K562 (cell line): ENCODE measurements around the gene USHBP1.

ENCODE experiments used
- CTCF ChIP-seq, 3 experiments: IDR thresholded peaks in 2 of 3; conservative IDR thresholded peaks in 1 of 3; 2 replicates each; pipeline ENCODE4 v1.5.1; 2011 to 2012; ENCODE audit warnings: low read length in 3 of 3, mild to moderate bottlenecking in 3 of 3, control low read depth in 2 of 3, improper control_type of control experiment in 1 of 3, inconsistent platforms in 1 of 3, low read depth in 1 of 3, mixed read lengths in 1 of 3, moderate library complexity in 1 of 3; ENCODE audit not compliant: insufficient read depth in 2 of 3
- ETV6 ChIP-seq, 3 experiments: fragments of 150-350 bp in 1 of 3; sonication (generic) in 1 of 3; formaldehyde crosslinking in 1 of 3; IDR thresholded peaks; 2 replicates each; pipeline versions ENCODE4 v1.6.1 to v1.8.0; 2014 to 2022; ENCODE audit warnings: borderline replicate concordance in 2 of 3, low read depth in 2 of 3, antibody characterized with exemption in 1 of 3, low read length in 1 of 3, mild to moderate bottlenecking in 1 of 3, missing genetic modification reagents in 1 of 3
- MXI1 ChIP-seq: IDR thresholded peaks from 2 replicates; pipeline ENCODE4 v1.6.1; 2011; ENCODE audit warnings: low read depth, mild to moderate bottlenecking, improper control_type of control experiment, low read length
- POLR2AphosphoS5 ChIP-seq: IDR thresholded peaks from 2 replicates; pipeline ENCODE4 v1.6.1; 2011; ENCODE audit warnings: mild to moderate bottlenecking, low read depth, low read length, moderate library complexity; ENCODE audit not compliant: control insufficient read depth, insufficient read depth
- TGIF2 ChIP-seq: sonication (generic); formaldehyde crosslinking; IDR thresholded peaks from 2 replicates; pipeline ENCODE4 v1.8.1; 2022; ENCODE audit warnings: mild to moderate bottlenecking, missing genetic modification reagents, moderate library complexity
- ZNF140 ChIP-seq: fragments of 250-450 bp; sonication (Bioruptor Pico); IDR thresholded peaks from 2 replicates; pipeline ENCODE4 v1.8.0; 2021; ENCODE audit warnings: moderate library complexity, mild to moderate bottlenecking, inconsistent platforms
- TF ChIP-seq, protein P1 (sequence below): fragments of 250-450 bp; sonication (Bioruptor Pico); IDR thresholded peaks from 2 replicates; pipeline ENCODE4 v1.4.0; 2020; ENCODE audit warnings: mild to moderate bottlenecking, moderate library complexity

GRCh38 chr19:17296273-17296672 is 31.7 kb upstream of the USHBP1 start:
- TF ChIP-seq CTCF (IDR thresholded peaks at IDR 0.05 in 2 of 3, conservative IDR thresholded peaks at IDR 0.05 in 1 of 3; ENCODE audit: insufficient read depth in 2 of 3, low read depth in 1 of 3, low read length in 3 of 3) (peak in 2 of 3 experiments; percentile 22 to 40; a peak in 3 of 6 replicates), POLR2AphosphoS5 (no peak), ZNF140 (CRISPR knock-in tag) (no peak), TGIF2 (CRISPR knock-in tag) (no peak), MXI1 (no peak), ETV6 (IDR thresholded peaks at IDR 0.05; ENCODE audit: borderline replicate concordance in 1 of 2, low read depth in 2 of 2, low read length in 1 of 2) (no peak), ETV6 (CRISPR knock-in tag; IDR thresholded peaks at IDR 0.05; ENCODE audit: borderline replicate concordance) (no peak)
- TF ChIP-seq, protein P1, sequence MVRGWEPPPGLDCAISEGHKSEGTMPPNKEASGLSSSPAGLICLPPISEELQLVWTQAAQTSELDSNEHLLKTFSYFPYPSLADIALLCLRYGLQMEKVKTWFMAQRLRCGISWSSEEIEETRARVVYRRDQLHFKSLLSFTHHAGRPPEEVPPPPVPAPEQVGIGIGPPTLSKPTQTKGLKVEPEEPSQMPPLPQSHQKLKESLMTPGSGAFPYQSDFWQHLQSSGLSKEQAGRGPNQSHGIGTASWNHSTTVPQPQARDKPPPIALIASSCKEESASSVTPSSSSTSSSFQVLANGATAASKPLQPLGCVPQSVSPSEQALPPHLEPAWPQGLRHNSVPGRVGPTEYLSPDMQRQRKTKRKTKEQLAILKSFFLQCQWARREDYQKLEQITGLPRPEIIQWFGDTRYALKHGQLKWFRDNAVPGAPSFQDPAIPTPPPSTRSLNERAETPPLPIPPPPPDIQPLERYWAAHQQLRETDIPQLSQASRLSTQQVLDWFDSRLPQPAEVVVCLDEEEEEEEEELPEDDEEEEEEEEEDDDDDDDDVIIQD (CRISPR knock-in tag), result no peak
